Prostate gland (tissue), 2 donors: ENCODE measurements around the gene MRPL53. TPM values are rescaled to one million over a fixed set of nuclear protein-coding genes. Genes with fewer than 3 reads are reported as not detected.

Experiments used
- DNase-seq: peaks from one replicate; pipeline ENCODE4 v3.0.0-alpha.2; 2019; ENCODE audit warnings: low spot score
- H3K27ac ChIP-seq, 2 donors: fragments of 200-600 bp; sonication (generic); 2 replicates each; pipeline ENCODE4 v1.5.1; 2017 to 2019
- H3K27me3 ChIP-seq: fragments of 200-600 bp; sonication (generic); replicated peaks from 2 replicates; pipeline ENCODE4 v1.5.1; 2019; ENCODE audit not compliant: insufficient read depth
- H3K36me3 ChIP-seq, 2 donors: fragments of 200-600 bp; sonication (generic); 1 replicate in 1 of 2; 2 replicates in 1 of 2; pipeline versions ENCODE4 v1.5.1 to v1.8.1; 2017 to 2019
- H3K4me1 ChIP-seq: fragments of 200-600 bp; sonication (generic); replicated peaks from 2 replicates; pipeline ENCODE4 v1.5.1; 2019
- H3K4me3 ChIP-seq, 2 donors: fragments of 200-600 bp; sonication (generic); 2 replicates each; pipeline ENCODE4 v1.5.1; 2017 to 2019
- H3K9me3 ChIP-seq: fragments of 200-600 bp; sonication (generic); 2 replicates; pipeline ENCODE4 v1.5.1; 2017
- CTCF ChIP-seq, 4 experiments: fragments of 200-600 bp in 2 of 4; fragments of 450-650 bp in 2 of 4; sonication (generic) in 2 of 4; IDR thresholded peaks; 1 replicate in 3 of 4; 2 replicates in 1 of 4; pipeline ENCODE4 v1.5.1; 2016 to 2019; ENCODE audit warnings: antibody characterized with exemption in 4 of 4, mild to moderate bottlenecking in 2 of 4, moderate library complexity in 2 of 4
- POLR2A ChIP-seq: fragments of 450-650 bp; IDR thresholded peaks from one replicate; pipeline ENCODE4 v1.6.1; 2016; ENCODE audit warnings: antibody characterized with exemption, mild to moderate bottlenecking
- POLR2AphosphoS5 ChIP-seq: sonication (generic); formaldehyde crosslinking; IDR thresholded peaks from one replicate; pipeline ENCODE4 v1.6.1; 2017; ENCODE audit warnings: antibody characterized with exemption
- WGBS: methylation state at CpG from one replicate; pipeline ENCODE4 v1.1.5; 2018; 5-methylcytosine and 5-hydroxymethylcytosine counted together
- intact Hi-C: fragments of 100-400 bp; cut with DNase I; formaldehyde crosslinking; loops from one replicate; pipeline ENCODE4 v1.14.2; 2022
- total RNA-seq, 2 donors: library from RNA; depleted of rRNA; stranded (reverse); fragments of >200 nt; gene quantifications; one replicate each; pipeline ENCODE4 v1.1.0, GENCODE V29; 2016

MRPL53 gene
- total RNA-seq, 2 donors from 2014 or later, result 28.2 to 63.3 TPM

GRCh38 chr2:74500578-74500946, 28.1 kb upstream of the MRPL53 start:
- Histone ChIP-seq H3K27me3 (peaks cover 20% of the 10 kb centered on the region), H3K36me3 (peaks cover 0 to 9% of the 10 kb centered on the region in 2 donors), H3K4me3 (no peak overlapping the region), H3K9me3 (no peaks in the 10 kb centered on the region), H3K27ac (no peak overlapping the region), H3K4me1 (no peaks in the 10 kb centered on the region)
- intact Hi-C loops, result no loop called here
- TF ChIP-seq POLR2AphosphoS5 (no peak), CTCF (IDR thresholded peaks at IDR 0.05) (no peak), POLR2A (no peak)
- DNase-seq, result no peak

- peaks cover 20% of the 10 kb centered on the region for H3K27me3 ChIP-seq
- WGBS, result 66% methylated on average over 15 of the region's 15 CpGs
- intact Hi-C loops, result no loop called here
- H3K9me3 ChIP-seq, result no peaks in the 10 kb centered on the region
- no peak for DNase-seq
- no peaks in the 10 kb centered on the region for H3K4me1 ChIP-seq
- TF ChIP-seq POLR2AphosphoS5 (no peak), CTCF (IDR thresholded peaks at IDR 0.05) (no peak), POLR2A (no peak)
- peaks cover 0 to 4% of the 10 kb centered on the region in 2 donors for H3K36me3 ChIP-seq
- no peak overlapping the region for H3K27ac ChIP-seq
- H3K4me3 ChIP-seq, result no peak overlapping the region
These were observed 27.6 kb upstream of the MRPL53 start for GRCh38 chr2:74499940-74500577.

DNA sequence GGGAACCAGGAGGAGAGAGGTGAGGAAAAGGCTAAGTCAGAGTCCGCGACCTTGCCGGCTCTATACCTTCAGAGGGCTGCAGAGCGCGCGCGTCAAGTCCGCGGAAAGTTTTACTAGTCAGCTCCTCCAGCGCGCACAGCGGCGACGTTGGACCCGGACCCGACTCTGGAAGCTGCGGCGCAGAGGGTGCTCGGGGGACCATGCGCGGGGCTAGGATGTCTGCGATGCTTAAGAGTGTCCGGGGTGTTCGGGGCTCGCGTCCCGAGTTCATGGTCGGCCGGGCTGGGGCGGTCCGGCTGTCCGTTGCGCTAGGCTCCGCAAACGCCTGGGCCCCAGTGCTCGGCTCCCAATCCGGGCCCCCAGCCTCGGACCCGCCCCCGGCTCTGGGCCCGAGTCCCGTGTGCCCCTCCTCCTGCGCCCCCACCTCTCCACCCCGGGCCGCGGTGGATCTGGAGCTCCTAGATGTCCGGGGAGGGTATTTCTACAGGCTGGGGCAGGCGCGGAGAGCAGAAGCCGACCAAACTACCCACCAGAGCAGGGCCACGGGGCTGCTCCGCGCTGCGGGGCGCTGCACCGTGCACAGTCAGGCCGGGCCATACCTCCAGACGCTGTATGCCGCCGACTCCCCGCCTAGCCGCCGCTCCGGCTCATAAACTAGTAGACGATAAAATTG, 26.9 kb upstream of the MRPL53 start, which contains the start of gene LBX2:
LBX2 (minus strand) TSS at position 337 of the 673 bp plus-strand sequence; CDS start at position 271, 66 bp downstream.
- Histone ChIP-seq H3K4me1 (no peaks in the 10 kb centered on the region), H3K27ac (no peak within 1 kb of the TSS), H3K27me3 (peaks cover 20% of the 10 kb centered on the region)

GRCh38 chr2:74498500-74499266, 26.2 kb upstream of the MRPL53 start:
- Histone ChIP-seq H3K36me3 (no peaks in the 10 kb centered on the region), H3K27ac (no peak overlapping the region), H3K9me3 (no peaks in the 10 kb centered on the region), H3K4me3 (peak overlapping the region in 1 of 2 donors; percentile 16), H3K4me1 (no peaks in the 10 kb centered on the region), H3K27me3 (peaks cover 20% of the 10 kb centered on the region)
- no peak for DNase-seq
- TF ChIP-seq POLR2AphosphoS5 (no peak), CTCF (IDR thresholded peaks at IDR 0.05) (no peak), POLR2A (no peak)
- 4% methylated on average over 41 of the region's 41 CpGs for WGBS
- intact Hi-C loops, result no loop called here

More for the DNA sequence above, 26.9 kb upstream of the MRPL53 start, which contains the start of gene LBX2:
- Histone ChIP-seq H3K4me3 (peak within 1 kb of the TSS in 1 of 2 donors; percentile 3), H3K9me3 (no peaks in the 10 kb centered on the region), H3K36me3 (no peaks in the 10 kb centered on the region)
- TF ChIP-seq POLR2A (no peak), CTCF (IDR thresholded peaks at IDR 0.05) (no peak), POLR2AphosphoS5 (no peak)
- DNase-seq, result no peak
- 6% methylated on average over 64 of the region's 65 CpGs for WGBS
- intact Hi-C loops, result no loop called here
